KOPT-K1 (cell line): ENCODE measurements around the gene GGA2.

Experiments
- H3K27ac ChIP-seq: fragments of 200-600 bp; sonication (generic); 2 replicates; pipeline ENCODE4 v1.5.1; 2016; ENCODE audit warnings: antibody characterized with exemption, mild to moderate bottlenecking, low read depth, low read length; ENCODE audit not compliant: poor library complexity, severe bottlenecking
- H3K36me3 ChIP-seq: fragments of 200-600 bp; sonication (generic); 2 replicates; pipeline ENCODE4 v1.5.1; 2017; ENCODE audit warnings: antibody characterized with exemption, mild to moderate bottlenecking, low read length, moderate library complexity; ENCODE audit not compliant: insufficient read depth
- H3K9me3 ChIP-seq: fragments of 200-600 bp; sonication (generic); 2 replicates; pipeline ENCODE4 v1.5.1; 2017; ENCODE audit warnings: antibody characterized with exemption, low read length, mild to moderate bottlenecking; ENCODE audit not compliant: insufficient read depth, poor library complexity, severe bottlenecking

GGA2 gene

GRCh38 chr16:23435500-23435899, 74.8 kb downstream of the GGA2 start:
- H3K27ac ChIP-seq: no peak overlapping the region
- H3K9me3 ChIP-seq: no peaks in the 10 kb centered on the region
- peaks cover 49% of the 10 kb centered on the region for H3K36me3 ChIP-seq

GRCh38 chr16:23434380-23434779, 75.9 kb downstream of the GGA2 start:
- Histone ChIP-seq H3K36me3 (peaks cover 43% of the 10 kb centered on the region), H3K9me3 (no peaks in the 10 kb centered on the region), H3K27ac (no peak overlapping the region)

GRCh38 chr16:23433261-23433920, 76.9 kb downstream of the GGA2 start:
- peaks cover 37% of the 10 kb centered on the region for H3K36me3 ChIP-seq
- H3K27ac ChIP-seq: no peak overlapping the region
- no peaks in the 10 kb centered on the region for H3K9me3 ChIP-seq

GRCh38 chr16:23432176-23433128, 77.8 kb downstream of the GGA2 start:
- Histone ChIP-seq H3K27ac (no peak overlapping the region), H3K9me3 (no peaks in the 10 kb centered on the region), H3K36me3 (peaks cover 33% of the 10 kb centered on the region)

GRCh38 chr16:23428351-23428750, 81.9 kb downstream of the GGA2 start:
- peaks cover 28% of the 10 kb centered on the region for H3K36me3 ChIP-seq

GRCh38 chr16:23424292-23424958, 85.9 kb downstream of the GGA2 start:
- no peak overlapping the region for H3K27ac ChIP-seq
- H3K9me3 ChIP-seq: no peaks in the 10 kb centered on the region
- peaks cover 12% of the 10 kb centered on the region for H3K36me3 ChIP-seq

More at GRCh38 chr16:23428351-23428750, 81.9 kb downstream of the GGA2 start:
- Histone ChIP-seq H3K9me3 (no peaks in the 10 kb centered on the region), H3K27ac (no peak overlapping the region)

GRCh38 chr16:23423496-23424049, 86.7 kb downstream of the GGA2 start:
- Histone ChIP-seq H3K27ac (no peak overlapping the region), H3K36me3 (peaks cover 7% of the 10 kb centered on the region), H3K9me3 (no peaks in the 10 kb centered on the region)

GRCh38 chr16:23420011-23420410, 90.3 kb downstream of the GGA2 start:
- no peak overlapping the region for H3K27ac ChIP-seq
- no peaks in the 10 kb centered on the region for H3K9me3 ChIP-seq
- H3K36me3 ChIP-seq: peaks cover 33% of the 10 kb centered on the region

GRCh38 chr16:23416816-23417215, 93.5 kb downstream of the GGA2 start:
- Histone ChIP-seq H3K27ac (no peak overlapping the region), H3K36me3 (peaks cover 57% of the 10 kb centered on the region), H3K9me3 (no peaks in the 10 kb centered on the region)

- Histone ChIP-seq H3K9me3 (no peaks in the 10 kb centered on the region), H3K27ac (no peak overlapping the region), H3K36me3 (peaks cover 62% of the 10 kb centered on the region)
Observed at GRCh38 chr16:23414731-23415130, 95.6 kb downstream of the GGA2 start.
